ENCODE data around the gene THSD1.
"Not testable (repeated sequence)": the region's sequence is repeated elsewhere in the genome, so short reads cannot be mapped to it uniquely, and the experiment has no call there.

THSD1 gene

GRCh38 chr13:52447354-52447753 lies 41.4 kb upstream of the THSD1 start:
- no peak overlapping the region for H3K4me3 Mint-ChIP-seq
- DNase-seq: no peak
- peaks cover 20 to 43% of the 10 kb centered on the region in 2 donors for H3K4me1 Mint-ChIP-seq (ENCODE audit: low read depth in 2 of 2)
- no peaks in the 10 kb centered on the region for H3K9me3 Mint-ChIP-seq
- no peak for ATAC-seq (replicated peaks)
- H3K27ac Mint-ChIP-seq: no peak overlapping the region
- peaks cover 23% of the 10 kb centered on the region for H3K36me3 Mint-ChIP-seq (ENCODE audit: insufficient read depth)
- H3K27me3 Mint-ChIP-seq: no peaks in the 10 kb centered on the region

GRCh38 chr13:52446265-52446664 lies 40.3 kb upstream of the THSD1 start:
- Mint-ChIP-seq H3K27me3 (no peaks in the 10 kb centered on the region), H3K4me1 (ENCODE audit: low read depth in 2 of 2) (peaks cover 20 to 46% of the 10 kb centered on the region in 2 donors), H3K9me3 (no peaks in the 10 kb centered on the region), H3K4me3 (no peak overlapping the region), H3K27ac (no peak overlapping the region), H3K36me3 (ENCODE audit: insufficient read depth) (peaks cover 29% of the 10 kb centered on the region)
- DNase-seq (no peak), ATAC-seq (replicated peaks) (no peak)

GRCh38 chr13:52432456-52432855 lies 26.5 kb upstream of the THSD1 start:
- Mint-ChIP-seq H3K27me3 (no peaks in the 10 kb centered on the region), H3K4me3 (no peak overlapping the region), H3K4me1 (ENCODE audit: low read depth in 2 of 2) (peaks cover 2 to 6% of the 10 kb centered on the region in 2 donors), H3K36me3 (ENCODE audit: insufficient read depth) (peaks cover 80% of the 10 kb centered on the region), H3K27ac (no peak overlapping the region), H3K9me3 (no peaks in the 10 kb centered on the region)
- DNase-seq (no peak), ATAC-seq (replicated peaks) (no peak)

DNA sequence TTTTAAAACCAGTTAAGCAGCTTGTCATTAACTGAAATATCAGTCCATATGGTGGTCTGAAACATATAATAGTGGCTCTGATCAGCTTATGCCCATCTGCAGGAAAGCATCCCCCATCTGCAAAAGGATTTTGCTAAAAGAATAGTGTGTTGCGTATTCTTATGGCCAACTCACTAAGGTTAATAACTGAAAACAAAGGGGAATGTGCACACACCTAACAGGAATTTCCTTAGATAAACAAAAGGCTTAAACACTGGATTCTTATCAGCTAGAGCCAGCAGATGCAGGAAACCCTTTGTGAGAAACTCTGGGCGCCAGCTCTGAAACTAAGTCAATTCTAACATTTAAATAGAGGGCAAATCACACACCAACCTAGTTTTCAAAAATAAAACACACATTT lies 22.3 kb upstream of the THSD1 start:
- ATAC-seq (replicated peaks): no peak
- Mint-ChIP-seq H3K36me3 (ENCODE audit: insufficient read depth) (peaks cover 85% of the 10 kb centered on the region), H3K4me1 (ENCODE audit: low read depth in 2 of 2) (peaks cover 2 to 6% of the 10 kb centered on the region in 2 donors), H3K27me3 (no peaks in the 10 kb centered on the region), H3K4me3 (no peak overlapping the region), H3K9me3 (no peaks in the 10 kb centered on the region), H3K27ac (no peak overlapping the region)
- DNase-seq: no peak

DNA sequence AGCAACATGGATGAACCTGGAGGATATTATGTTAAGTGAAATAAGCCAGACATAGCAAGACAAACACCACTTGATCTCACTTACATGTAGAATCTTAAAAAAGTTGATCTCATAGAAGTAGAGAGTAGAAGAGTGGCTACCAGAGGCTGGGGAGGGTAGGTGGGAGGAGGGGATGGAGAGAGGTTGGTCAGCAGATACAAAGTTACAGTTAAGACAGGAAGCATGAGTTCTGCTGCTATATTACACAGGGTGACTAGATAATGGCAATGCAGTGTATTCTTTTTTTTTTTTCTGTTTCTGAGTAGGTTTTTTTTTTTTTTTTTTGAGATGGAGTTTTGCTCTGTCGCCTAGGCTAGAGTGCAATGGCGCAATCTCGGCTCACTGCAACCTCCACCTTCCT lies 15.2 kb upstream of the THSD1 start:
- H3K4me3 Mint-ChIP-seq: no peak overlapping the region
- H3K27me3 Mint-ChIP-seq: no peaks in the 10 kb centered on the region
- ATAC-seq (replicated peaks) (no peak), DNase-seq (no peak)
- no peaks in the 10 kb centered on the region for H3K9me3 Mint-ChIP-seq
- H3K36me3 Mint-ChIP-seq (ENCODE audit: insufficient read depth): peaks cover 73% of the 10 kb centered on the region
- peaks cover 0 to 2% of the 10 kb centered on the region in 2 donors for H3K4me1 Mint-ChIP-seq (ENCODE audit: low read depth in 2 of 2)
- no peak overlapping the region for H3K27ac Mint-ChIP-seq

- peak overlapping the region in 1 of 2 donors; percentile 38 for H3K27ac Mint-ChIP-seq
- peaks cover 69% of the 10 kb centered on the region for H3K36me3 Mint-ChIP-seq (ENCODE audit: insufficient read depth)
- no peak for DNase-seq
- peaks cover 0 to 2% of the 10 kb centered on the region in 2 donors for H3K4me1 Mint-ChIP-seq (ENCODE audit: low read depth in 2 of 2)
- no peaks in the 10 kb centered on the region for H3K27me3 Mint-ChIP-seq
- H3K4me3 Mint-ChIP-seq: no peak overlapping the region
- no peaks in the 10 kb centered on the region for H3K9me3 Mint-ChIP-seq
- no peak for ATAC-seq (replicated peaks)
Observed at GRCh38 chr13:52419080-52419479, 13.1 kb upstream of the THSD1 start.

GRCh38 chr13:52414963-52415362 lies 9.0 kb upstream of the THSD1 start:
- ATAC-seq (replicated peaks): no peak
- Mint-ChIP-seq H3K27ac (peak overlapping the region; percentile 31 to 49), H3K9me3 (no peaks in the 10 kb centered on the region), H3K4me3 (no peak overlapping the region), H3K4me1 (ENCODE audit: low read depth in 2 of 2) (peaks cover 2 to 8% of the 10 kb centered on the region in 2 donors), H3K36me3 (ENCODE audit: insufficient read depth) (peaks cover 58% of the 10 kb centered on the region), H3K27me3 (no peaks in the 10 kb centered on the region)
- no peak for DNase-seq

- DNase-seq: no peak
- Mint-ChIP-seq H3K36me3 (ENCODE audit: insufficient read depth) (peaks cover 55% of the 10 kb centered on the region), H3K4me1 (ENCODE audit: low read depth in 2 of 2) (peaks cover 0 to 8% of the 10 kb centered on the region in 2 donors), H3K27ac (no peak overlapping the region), H3K9me3 (no peaks in the 10 kb centered on the region), H3K27me3 (no peaks in the 10 kb centered on the region), H3K4me3 (no peak overlapping the region)
- ATAC-seq (replicated peaks): no peak
Observed at GRCh38 chr13:52414051-52414450, 8.1 kb upstream of the THSD1 start.

GRCh38 chr13:52412128-52412527 lies 6.2 kb upstream of the THSD1 start:
- no peak for DNase-seq
- Mint-ChIP-seq H3K4me3 (no peak overlapping the region), H3K9me3 (no peaks in the 10 kb centered on the region), H3K36me3 (ENCODE audit: insufficient read depth) (peaks cover 40% of the 10 kb centered on the region), H3K27ac (peak overlapping the region in 1 of 2 donors; percentile 22), H3K4me1 (ENCODE audit: low read depth in 2 of 2) (peaks cover 0 to 8% of the 10 kb centered on the region in 2 donors), H3K27me3 (no peaks in the 10 kb centered on the region)
- ATAC-seq (replicated peaks): no peak

- no peak for ATAC-seq (replicated peaks)
Observed at GRCh38 chr13:52411629-52412028, 5.7 kb upstream of the THSD1 start.

GRCh38 chr13:52408071-52408658 lies 2.2 kb upstream of the THSD1 start:
- not testable (repeated sequence) for DNase-seq; H3K27ac Mint-ChIP-seq; H3K9me3 Mint-ChIP-seq; H3K4me3 Mint-ChIP-seq; ATAC-seq (replicated peaks)
- H3K27me3 Mint-ChIP-seq: peaks cover 7 to 14% of the 10 kb centered on the region in 2 donors
- H3K36me3 Mint-ChIP-seq (ENCODE audit: insufficient read depth): peaks cover 12% of the 10 kb centered on the region
- H3K4me1 Mint-ChIP-seq (ENCODE audit: low read depth in 2 of 2): peaks cover 6 to 26% of the 10 kb centered on the region in 2 donors

More at GRCh38 chr13:52411629-52412028, 5.7 kb upstream of the THSD1 start:
- H3K27ac Mint-ChIP-seq: no peak overlapping the region
- H3K27me3 Mint-ChIP-seq: no peaks in the 10 kb centered on the region
- H3K9me3 Mint-ChIP-seq: no peaks in the 10 kb centered on the region
- DNase-seq: no peak
- H3K4me1 Mint-ChIP-seq (ENCODE audit: low read depth in 2 of 2): peaks cover 0 to 8% of the 10 kb centered on the region in 2 donors
- H3K4me3 Mint-ChIP-seq: no peak overlapping the region
- H3K36me3 Mint-ChIP-seq (ENCODE audit: insufficient read depth): peaks cover 36% of the 10 kb centered on the region

GRCh38 chr13:52407436-52407835 lies 1.5 kb upstream of the THSD1 start:
- H3K27ac Mint-ChIP-seq; DNase-seq; ATAC-seq (replicated peaks); H3K4me3 Mint-ChIP-seq; H3K36me3 Mint-ChIP-seq (ENCODE audit: insufficient read depth); H3K9me3 Mint-ChIP-seq: not testable (repeated sequence)
- Mint-ChIP-seq H3K4me1 (ENCODE audit: low read depth in 2 of 2) (peaks cover 6 to 26% of the 10 kb centered on the region in 2 donors), H3K27me3 (peaks cover 15 to 21% of the 10 kb centered on the region in 2 donors)

DNA sequence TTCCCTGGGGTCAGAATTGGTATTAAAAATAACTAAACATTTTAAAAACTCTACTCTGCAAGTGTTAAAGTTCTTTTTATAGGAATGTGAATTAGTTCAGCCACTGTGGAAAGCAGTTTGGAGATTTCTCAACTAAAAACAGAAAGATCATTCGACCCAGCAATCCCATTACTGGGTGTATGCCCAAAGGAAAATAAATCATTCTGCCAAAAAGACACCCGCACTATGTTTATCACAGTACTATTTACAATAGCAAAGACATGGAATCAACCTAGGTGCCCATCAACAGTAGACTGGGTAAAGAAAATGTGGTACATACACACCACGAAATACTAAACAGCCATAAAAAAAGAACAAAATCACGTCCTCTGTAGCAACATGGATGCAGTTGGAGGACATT lies 657 bp upstream of the THSD1 start:
- H3K27ac Mint-ChIP-seq: peak overlapping the region in 1 of 2 donors; percentile 19
- DNase-seq: no peak
- peak overlapping the region; percentile 80 to 85 for H3K4me3 Mint-ChIP-seq
- no peak for ATAC-seq (replicated peaks)
- H3K9me3 Mint-ChIP-seq: no peaks in the 10 kb centered on the region
- H3K36me3 Mint-ChIP-seq (ENCODE audit: insufficient read depth): peaks cover 7% of the 10 kb centered on the region
- H3K4me1 Mint-ChIP-seq (ENCODE audit: low read depth in 2 of 2): peaks cover 6 to 18% of the 10 kb centered on the region in 2 donors
- peaks cover 20 to 22% of the 10 kb centered on the region in 2 donors for H3K27me3 Mint-ChIP-seq

DNA sequence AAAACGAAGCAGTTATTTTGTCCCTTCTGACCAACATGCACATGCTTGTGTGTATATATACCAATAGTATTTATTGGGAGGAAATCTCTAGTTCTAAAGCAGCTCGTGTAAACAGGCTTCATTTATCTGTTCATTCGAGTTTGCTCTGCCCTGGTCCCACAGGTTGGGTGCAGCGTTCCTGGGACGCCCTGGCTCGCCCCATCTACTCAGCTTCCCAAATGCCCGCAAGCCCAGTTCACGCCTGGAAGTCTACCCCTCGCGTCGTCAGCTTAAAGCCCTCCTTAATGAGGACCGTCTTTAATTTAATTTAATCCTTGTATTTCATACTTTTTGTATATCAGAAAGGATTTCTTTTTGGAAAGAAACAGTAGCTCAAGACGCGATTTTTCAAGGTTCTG lies 604 bp downstream of the THSD1 start:
- Mint-ChIP-seq H3K4me3 (peak overlapping the region; percentile 80 to 85), H3K4me1 (ENCODE audit: low read depth in 2 of 2) (peaks cover 6 to 18% of the 10 kb centered on the region in 2 donors), H3K36me3 (ENCODE audit: insufficient read depth) (peaks cover 6% of the 10 kb centered on the region), H3K27me3 (peaks cover 22 to 23% of the 10 kb centered on the region in 2 donors), H3K27ac (no peak overlapping the region), H3K9me3 (no peaks in the 10 kb centered on the region)
- ATAC-seq (replicated peaks) (peak; percentile 7), DNase-seq (no peak)
